AG10803 (cell line): Measurements from ENCODE around the gene PCBP3.

ENCODE experiments used
- DNase-seq: peaks from one replicate; pipeline ENCODE4 v3.0.0; 2010; ENCODE audit warnings: low read depth
- H3K4me3 ChIP-seq: 2 replicates; pipeline ENCODE4 v1.5.1; 2011; ENCODE audit warnings: mild to moderate bottlenecking, low read length, control low read depth
- CTCF ChIP-seq: conservative IDR thresholded peaks from 2 replicates; pipeline ENCODE4 v1.5.1; 2011; ENCODE audit warnings: mild to moderate bottlenecking, low read length, control low read depth, inconsistent platforms

The PCBP3 gene

GRCh38 chr21:45780647-45781046, 137.1 kb downstream of the PCBP3 start:
- H3K4me3 ChIP-seq = no peak overlapping the region
- no peak for TF ChIP-seq CTCF
- DNase-seq = no peak

GRCh38 chr21:45781741-45782140, 138.2 kb downstream of the PCBP3 start:
- no peak for DNase-seq
- no peak overlapping the region for H3K4me3 ChIP-seq
- no peak for TF ChIP-seq CTCF

DNA sequence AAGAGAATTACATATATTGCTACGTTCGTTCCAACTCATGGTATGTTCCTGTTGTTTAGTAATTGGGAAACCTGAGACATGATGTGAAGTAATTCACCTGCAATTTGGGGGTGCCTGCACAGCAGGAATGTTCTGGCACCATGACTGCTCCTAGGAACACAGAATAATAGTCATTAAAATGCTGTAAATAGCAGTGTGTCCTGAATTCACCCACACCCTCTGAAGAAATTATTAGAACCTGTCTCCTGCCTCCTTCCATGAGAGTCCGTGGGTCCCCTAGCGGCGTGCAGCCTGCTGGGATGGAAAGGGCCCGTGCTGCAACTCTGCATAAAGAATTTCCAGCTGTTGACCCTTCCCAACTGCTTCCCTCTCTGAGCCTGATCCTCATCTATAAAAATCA, 143.1 kb downstream of the PCBP3 start:
- no peak for TF ChIP-seq CTCF
- no peak for DNase-seq

DNA sequence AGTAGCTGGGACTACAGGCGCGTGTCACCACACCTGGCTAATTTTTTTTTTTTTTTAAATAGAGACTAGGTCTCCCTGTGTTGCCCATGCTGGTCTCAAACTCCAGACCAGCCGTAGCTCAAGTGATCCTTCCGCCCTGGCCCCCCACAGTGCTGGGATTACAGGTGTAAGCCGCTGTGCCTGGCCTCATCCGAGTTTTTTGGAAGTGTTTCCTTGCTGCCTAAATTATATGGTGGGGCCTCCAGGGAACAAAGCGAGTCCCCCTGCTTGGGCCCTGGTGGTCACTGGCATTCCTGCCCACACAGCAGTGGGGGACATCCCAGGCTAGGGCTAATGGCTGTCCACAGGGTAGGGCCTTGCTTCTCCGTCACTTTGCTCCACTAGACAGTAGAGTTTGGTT, 143.8 kb downstream of the PCBP3 start:
- H3K4me3 ChIP-seq = no peak overlapping the region
- no peak for TF ChIP-seq CTCF
- no peak for DNase-seq

More for the DNA sequence above, 143.1 kb downstream of the PCBP3 start:
- H3K4me3 ChIP-seq = no peak overlapping the region

- TF ChIP-seq CTCF = no peak
- H3K4me3 ChIP-seq = no peak overlapping the region
These were observed 144.7 kb downstream of the PCBP3 start for GRCh38 chr21:45788198-45788597.

DNA sequence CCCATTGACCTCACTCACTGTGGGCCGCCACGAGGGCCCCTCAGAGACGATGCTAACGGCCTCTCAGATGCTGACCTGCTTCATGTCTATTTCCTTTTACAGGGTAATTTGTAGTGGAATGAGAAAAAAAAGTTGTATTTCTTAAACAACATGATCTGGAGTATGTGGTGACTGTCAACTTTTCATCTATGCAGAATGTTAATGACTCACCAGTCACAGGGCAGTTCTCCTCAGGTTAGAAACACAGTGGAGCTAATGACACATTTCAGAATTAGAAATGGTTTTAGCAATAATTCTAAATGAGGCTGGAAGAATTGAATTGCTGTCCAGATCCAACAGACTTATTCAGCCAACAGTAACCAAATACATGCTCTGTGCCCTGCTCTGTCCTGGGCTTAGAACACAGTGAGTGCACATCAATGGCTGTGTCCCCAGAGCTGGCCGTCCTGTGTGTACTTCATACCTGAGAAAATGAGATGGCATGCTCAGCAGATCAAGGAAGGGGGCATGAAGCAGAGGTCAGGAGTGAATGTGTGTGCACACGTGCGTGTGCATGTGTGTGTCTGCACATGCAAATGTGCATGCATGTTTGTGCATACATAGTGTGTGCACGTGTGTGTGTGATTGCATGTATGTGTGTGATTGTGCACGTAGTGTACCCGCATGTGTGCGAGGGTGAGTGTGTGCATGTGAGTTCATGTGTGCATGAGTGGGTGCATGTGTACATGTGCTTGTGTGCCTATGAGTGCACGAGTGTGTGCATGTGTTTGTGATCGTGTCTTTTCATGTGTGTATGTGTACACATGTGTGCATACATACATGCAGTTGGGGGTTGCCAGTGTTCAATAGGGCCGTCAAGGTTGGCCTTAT, 145.3 kb downstream of the PCBP3 start:
- H3K4me3 ChIP-seq = no peak overlapping the region
- DNase-seq = no peak
- TF ChIP-seq CTCF = no peak

More at GRCh38 chr21:45788198-45788597, 144.7 kb downstream of the PCBP3 start:
- DNase-seq = no peak

GRCh38 chr21:45790427-45790826, 146.9 kb downstream of the PCBP3 start:
- no peak for TF ChIP-seq CTCF
- no peak overlapping the region for H3K4me3 ChIP-seq
- DNase-seq = no peak
